Prostate gland (tissue), 2 donors: ENCODE results near the gene NPEPL1. TPM values are rescaled to one million over a fixed set of nuclear protein-coding genes. Genes with fewer than 3 reads are reported as not detected.

Source experiments
- DNase-seq: peaks from one replicate; pipeline ENCODE4 v3.0.0-alpha.2; 2019; ENCODE audit warnings: low spot score
- H3K27ac ChIP-seq, 2 donors: fragments of 200-600 bp; sonication (generic); 2 replicates each; pipeline ENCODE4 v1.5.1; 2017 to 2019
- H3K27me3 ChIP-seq: fragments of 200-600 bp; sonication (generic); replicated peaks from 2 replicates; pipeline ENCODE4 v1.5.1; 2019; ENCODE audit not compliant: insufficient read depth
- H3K36me3 ChIP-seq, 2 donors: fragments of 200-600 bp; sonication (generic); 1 replicate in 1 of 2; 2 replicates in 1 of 2; pipeline versions ENCODE4 v1.5.1 to v1.8.1; 2017 to 2019
- H3K4me1 ChIP-seq: fragments of 200-600 bp; sonication (generic); replicated peaks from 2 replicates; pipeline ENCODE4 v1.5.1; 2019
- H3K4me3 ChIP-seq, 2 donors: fragments of 200-600 bp; sonication (generic); 2 replicates each; pipeline ENCODE4 v1.5.1; 2017 to 2019
- H3K9me3 ChIP-seq: fragments of 200-600 bp; sonication (generic); 2 replicates; pipeline ENCODE4 v1.5.1; 2017
- CTCF ChIP-seq, 4 experiments: fragments of 200-600 bp in 2 of 4; fragments of 450-650 bp in 2 of 4; sonication (generic) in 2 of 4; IDR thresholded peaks; 1 replicate in 3 of 4; 2 replicates in 1 of 4; pipeline ENCODE4 v1.5.1; 2016 to 2019; ENCODE audit warnings: antibody characterized with exemption in 4 of 4, mild to moderate bottlenecking in 2 of 4, moderate library complexity in 2 of 4
- POLR2A ChIP-seq: fragments of 450-650 bp; IDR thresholded peaks from one replicate; pipeline ENCODE4 v1.6.1; 2016; ENCODE audit warnings: antibody characterized with exemption, mild to moderate bottlenecking
- POLR2AphosphoS5 ChIP-seq: sonication (generic); formaldehyde crosslinking; IDR thresholded peaks from one replicate; pipeline ENCODE4 v1.6.1; 2017; ENCODE audit warnings: antibody characterized with exemption
- WGBS: methylation state at CpG from one replicate; pipeline ENCODE4 v1.1.5; 2018; 5-methylcytosine and 5-hydroxymethylcytosine counted together
- intact Hi-C: fragments of 100-400 bp; cut with DNase I; formaldehyde crosslinking; loops from one replicate; pipeline ENCODE4 v1.14.2; 2022
- total RNA-seq, 2 donors: library from RNA; depleted of rRNA; stranded (reverse); fragments of >200 nt; gene quantifications; one replicate each; pipeline ENCODE4 v1.1.0, GENCODE V29; 2016

The NPEPL1 gene
- total RNA-seq, 2 donors from 2014 or later = 25.7 to 63.1 TPM

GRCh38 chr20:58715391-58715800, 22.8 kb downstream of the NPEPL1 start:
- Histone ChIP-seq H3K9me3 (no peaks in the 10 kb centered on the region), H3K36me3 (no peaks in the 10 kb centered on the region), H3K27me3 (no peaks in the 10 kb centered on the region), H3K27ac (no peak overlapping the region), H3K4me3 (no peak overlapping the region), H3K4me1 (no peaks in the 10 kb centered on the region)
- 72% methylated on average over 11 of the region's 11 CpGs for WGBS
- intact Hi-C loops = no loop called here
- DNase-seq = no peak
- no peak for TF ChIP-seq CTCF (IDR thresholded peaks at IDR 0.05)
- TF ChIP-seq POLR2A = no peak
- no peak for TF ChIP-seq POLR2AphosphoS5

- TF ChIP-seq POLR2AphosphoS5 = no peak
- TF ChIP-seq POLR2A = no peak
- no peak for TF ChIP-seq CTCF (IDR thresholded peaks at IDR 0.05)
- H3K27me3 ChIP-seq = no peaks in the 10 kb centered on the region
- H3K36me3 ChIP-seq = no peaks in the 10 kb centered on the region
- intact Hi-C loops = no loop called here
- H3K27ac ChIP-seq = no peak overlapping the region
- no peak overlapping the region for H3K4me3 ChIP-seq
- DNase-seq = peak; percentile 3
- H3K4me1 ChIP-seq = no peaks in the 10 kb centered on the region
- 84% methylated on average over 18 of the region's 18 CpGs for WGBS
- H3K9me3 ChIP-seq = no peaks in the 10 kb centered on the region
Observed at GRCh38 chr20:58715801-58716475, 23.3 kb downstream of the NPEPL1 start.

GRCh38 chr20:58716476-58717277, 24.1 kb downstream of the NPEPL1 start:
- Histone ChIP-seq H3K36me3 (no peaks in the 10 kb centered on the region), H3K4me3 (no peak overlapping the region), H3K27ac (no peak overlapping the region), H3K27me3 (no peaks in the 10 kb centered on the region), H3K4me1 (no peaks in the 10 kb centered on the region), H3K9me3 (no peaks in the 10 kb centered on the region)
- peak; percentile 3 for DNase-seq
- intact Hi-C loops = no loop called here
- 76% methylated on average over 15 of the region's 23 CpGs for WGBS
- TF ChIP-seq CTCF (IDR thresholded peaks at IDR 0.05) = no peak
- TF ChIP-seq POLR2AphosphoS5 = no peak
- no peak for TF ChIP-seq POLR2A

- DNase-seq = peak; percentile 4
- no peaks in the 10 kb centered on the region for H3K9me3 ChIP-seq
- H3K36me3 ChIP-seq = no peaks in the 10 kb centered on the region
- no peak overlapping the region for H3K4me3 ChIP-seq
- no peaks in the 10 kb centered on the region for H3K27me3 ChIP-seq
- no peak for TF ChIP-seq POLR2AphosphoS5
- no peak for TF ChIP-seq CTCF (IDR thresholded peaks at IDR 0.05)
- no peak for TF ChIP-seq POLR2A
- H3K27ac ChIP-seq = no peak overlapping the region
- no peaks in the 10 kb centered on the region for H3K4me1 ChIP-seq
- 86% methylated on average over 22 of the region's 23 CpGs for WGBS
- intact Hi-C loops = no loop called here
Observed at GRCh38 chr20:58717278-58718091, 24.9 kb downstream of the NPEPL1 start.
